SK-N-MC (cell line): ENCODE data around the gene ADGRF3.

Source experiments
- EZH2 ChIP-seq: fragments of 200-600 bp; sonication (generic); IDR thresholded peaks from one replicate; pipeline ENCODE4 v1.6.1; 2017; ENCODE audit warnings: antibody characterized with exemption
- FOXP2 ChIP-seq: optimal IDR thresholded peaks from 2 replicates; pipeline ENCODE3; 2011; ENCODE audit warnings: mild to moderate bottlenecking, moderate library complexity; ENCODE audit not compliant: insufficient read depth; ENCODE audit errors: extremely low read length, control extremely low read depth
- POLR2AphosphoS5 ChIP-seq: IDR thresholded peaks from 2 replicates; pipeline ENCODE4 v1.6.1; 2012; ENCODE audit warnings: mild to moderate bottlenecking, low read depth, low read length, borderline replicate concordance

DNA sequence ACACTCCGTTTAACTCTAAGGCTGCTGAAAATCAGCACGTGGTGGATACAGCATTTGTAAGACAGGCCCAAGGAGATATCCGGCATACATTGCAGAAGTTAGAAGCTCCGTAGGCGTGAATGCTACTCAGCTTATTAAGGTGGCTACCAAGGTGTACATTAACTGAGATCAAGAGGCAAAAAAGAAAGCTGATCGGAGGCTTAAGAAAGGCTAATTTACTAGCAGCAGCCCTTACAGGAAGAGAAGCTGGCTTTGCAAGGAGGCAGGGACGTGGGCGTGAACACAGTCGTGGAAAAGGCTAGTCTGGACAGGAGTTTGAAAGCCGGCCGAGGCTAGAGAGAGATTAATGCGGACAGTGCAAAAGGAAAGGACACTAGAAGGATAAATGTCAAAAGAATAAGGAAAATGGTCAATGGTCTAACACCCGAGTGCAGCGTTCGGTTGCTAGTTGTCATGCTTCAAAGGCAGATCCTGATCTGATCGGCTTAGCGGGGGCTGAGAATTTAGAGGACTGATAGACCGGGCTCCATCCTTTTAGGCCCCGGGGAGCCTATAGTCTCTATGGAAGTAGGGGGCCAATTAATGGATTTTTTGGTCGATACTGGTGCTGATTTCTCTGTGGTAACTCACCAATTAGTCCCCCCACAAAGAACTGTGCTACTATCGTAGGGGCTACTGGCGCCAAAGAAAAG, 46.2 kb downstream of the ADGRF3 start:
- no peak for TF ChIP-seq EZH2
- TF ChIP-seq POLR2AphosphoS5, result no peak
- no peak for TF ChIP-seq FOXP2
